Subcutaneous abdominal adipose tissue (tissue), 5 donors: ENCODE data around the gene RPL13.
"Not testable (repeated sequence)": the region's sequence is repeated elsewhere in the genome, so short reads cannot be mapped to it uniquely, and the experiment has no call there.

Experiments used
- H3K27ac ChIP-seq: one replicate; pipeline ENCODE4 v1.7.0; 2013; ENCODE audit warnings: low read depth, mild to moderate bottlenecking, inconsistent platforms, low read length, moderate library complexity
- H3K27me3 ChIP-seq, 5 donors: one replicate each; pipeline ENCODE4 v1.7.0; 2013; ENCODE audit warnings: low read length in 5 of 5, inconsistent platforms in 1 of 5; ENCODE audit not compliant: control insufficient read depth in 5 of 5, insufficient read depth in 4 of 5
- H3K36me3 ChIP-seq, 5 donors: one replicate each; pipeline ENCODE4 v1.7.0; 2013; ENCODE audit warnings: low read length in 5 of 5; ENCODE audit not compliant: control insufficient read depth in 5 of 5, insufficient read depth in 5 of 5
- H3K4me1 ChIP-seq, 5 donors: one replicate each; pipeline ENCODE4 v1.7.0; 2013; ENCODE audit warnings: low read length in 5 of 5, mild to moderate bottlenecking in 3 of 5, moderate library complexity in 1 of 5; ENCODE audit not compliant: control insufficient read depth in 5 of 5, insufficient read depth in 5 of 5
- H3K4me3 ChIP-seq, 5 donors: one replicate each; pipeline ENCODE4 v1.7.0; 2013; ENCODE audit warnings: low read length in 5 of 5, low read depth in 1 of 5
- H3K9ac ChIP-seq, 5 donors: one replicate each; pipeline ENCODE4 v1.7.0; 2013; ENCODE audit warnings: low read length in 5 of 5, mild to moderate bottlenecking in 4 of 5, moderate library complexity in 3 of 5
- H3K9me3 ChIP-seq, 5 donors: one replicate each; pipeline ENCODE4 v1.7.0; 2013; ENCODE audit warnings: low read length in 5 of 5; ENCODE audit not compliant: control insufficient read depth in 5 of 5
- donor health status: healthy.
- donor health status: healthy.
- donor health status: healthy.
- donor health status: healthy.
- donor health status: healthy.

The RPL13 gene

GRCh38 chr16:89583895-89584644 lies 23.6 kb downstream of the RPL13 start:
- no peak overlapping the region for H3K27ac ChIP-seq

DNA sequence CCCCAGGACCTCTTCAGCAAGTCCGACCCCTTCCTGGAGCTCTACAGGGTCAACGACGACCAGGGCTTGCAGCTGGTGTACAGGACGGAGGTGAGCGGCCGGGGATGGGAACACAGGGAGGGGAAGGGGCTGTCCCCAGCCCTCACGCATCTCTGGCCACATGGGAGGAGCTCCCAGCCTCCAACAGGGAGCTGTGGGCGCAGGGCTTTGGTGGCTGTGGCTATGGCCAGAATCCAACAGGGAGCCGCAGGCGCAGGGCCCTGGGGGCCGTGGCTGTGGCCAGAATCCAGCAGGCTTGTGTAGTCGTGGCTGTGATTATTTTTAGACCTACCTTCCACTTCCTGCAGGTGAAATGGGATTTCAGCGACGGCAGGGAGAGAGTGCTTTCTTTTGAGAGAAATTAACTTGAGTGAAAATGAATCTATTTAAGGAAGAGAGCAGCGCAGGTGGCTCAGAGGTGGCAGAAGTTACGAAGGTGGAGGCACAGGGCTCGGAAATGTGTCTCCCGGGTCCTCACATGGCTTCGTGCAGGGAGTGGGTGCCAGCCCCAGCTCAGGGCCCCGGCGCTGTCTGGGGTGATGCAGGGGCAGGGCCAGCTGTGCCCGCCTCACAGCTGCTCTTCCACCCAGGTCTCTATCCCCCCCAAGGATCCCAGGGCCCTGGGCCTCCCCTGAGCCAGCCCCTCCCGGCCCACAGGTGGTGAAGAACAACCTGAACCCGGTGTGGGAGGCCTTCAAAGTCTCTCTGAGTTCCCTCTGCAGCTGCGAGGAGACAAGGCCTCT lies 24.5 kb downstream of the RPL13 start:
- Histone ChIP-seq H3K4me3 (no peak overlapping the region), H3K9ac (no peak overlapping the region), H3K9me3 (no peaks in the 10 kb centered on the region), H3K4me1 (peaks cover 0 to 21% (median 4%) of the 10 kb centered on the region in 5 donors), H3K36me3 (no peaks in the 10 kb centered on the region), H3K27ac (no peak overlapping the region), H3K27me3 (peaks cover 0 to 7% (median 0%) of the 10 kb centered on the region in 5 donors)

More at GRCh38 chr16:89583895-89584644, 23.6 kb downstream of the RPL13 start:
- H3K4me3 ChIP-seq, result no peak overlapping the region
- peaks cover 0 to 7% (median 0%) of the 10 kb centered on the region in 5 donors for H3K27me3 ChIP-seq
- no peak overlapping the region for H3K9ac ChIP-seq
- H3K36me3 ChIP-seq, result no peaks in the 10 kb centered on the region
- H3K4me1 ChIP-seq, result peaks cover 0 to 21% (median 4%) of the 10 kb centered on the region in 5 donors
- H3K9me3 ChIP-seq, result no peaks in the 10 kb centered on the region

DNA sequence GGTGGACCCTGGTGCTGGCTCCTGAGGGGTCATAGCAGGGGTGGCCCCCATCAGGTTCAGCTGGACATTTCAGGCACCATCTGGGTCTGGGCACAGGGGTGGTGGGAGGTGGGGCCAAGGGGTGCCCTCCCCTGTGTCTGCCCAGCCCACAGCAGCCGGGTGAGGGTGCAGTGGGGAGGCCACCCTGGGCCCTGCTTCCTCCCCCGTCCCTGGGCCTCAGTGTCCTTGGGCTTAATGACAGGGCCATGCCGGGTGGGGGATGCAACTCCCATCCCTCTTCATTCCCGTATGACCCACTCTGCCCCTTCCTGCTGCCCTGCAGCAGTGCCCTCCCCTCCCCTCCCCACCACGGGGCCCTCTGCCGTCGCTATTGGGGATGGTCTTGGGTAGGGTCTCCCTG lies 25.7 kb downstream of the RPL13 start:
- no peak overlapping the region for H3K27ac ChIP-seq
- no peaks in the 10 kb centered on the region for H3K9me3 ChIP-seq
- no peak overlapping the region for H3K9ac ChIP-seq

DNA sequence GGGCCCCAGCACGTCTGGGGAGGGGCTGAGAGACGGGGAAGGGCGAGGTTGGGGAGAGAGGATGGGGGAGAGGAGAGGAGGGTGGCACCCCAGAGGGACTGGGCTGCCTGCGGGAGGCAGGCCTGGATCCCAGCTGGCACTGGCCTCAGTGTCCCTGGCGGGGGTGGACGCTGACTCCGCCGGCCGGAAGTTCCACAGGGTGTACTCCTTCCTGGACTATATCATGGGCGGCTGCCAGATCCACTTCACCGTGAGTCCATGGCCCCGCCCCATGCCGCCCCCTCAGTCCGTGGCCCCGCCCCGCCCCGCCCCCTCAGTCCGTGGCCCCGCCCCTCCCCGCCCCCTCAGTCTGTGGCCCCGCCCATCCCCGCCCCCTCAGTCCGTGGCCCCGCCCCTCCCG lies 26.4 kb downstream of the RPL13 start:
- no peaks in the 10 kb centered on the region for H3K9me3 ChIP-seq
- H3K9ac ChIP-seq, result no peak overlapping the region
- peaks cover 0 to 18% (median 4%) of the 10 kb centered on the region in 5 donors for H3K4me1 ChIP-seq
- H3K36me3 ChIP-seq, result no peaks in the 10 kb centered on the region
- no peak overlapping the region for H3K27ac ChIP-seq
- no peak overlapping the region for H3K4me3 ChIP-seq
- peaks cover 0 to 7% (median 0%) of the 10 kb centered on the region in 5 donors for H3K27me3 ChIP-seq

More for the DNA sequence above, 25.7 kb downstream of the RPL13 start:
- Histone ChIP-seq H3K4me3 (no peak overlapping the region), H3K36me3 (no peaks in the 10 kb centered on the region), H3K4me1 (peaks cover 0 to 21% (median 4%) of the 10 kb centered on the region in 5 donors), H3K27me3 (peaks cover 0 to 7% (median 0%) of the 10 kb centered on the region in 5 donors)

GRCh38 chr16:89587676-89588075 lies 27.2 kb downstream of the RPL13 start:
- not testable (repeated sequence) for H3K36me3 ChIP-seq, H3K4me1 ChIP-seq, H3K9me3 ChIP-seq, H3K9ac ChIP-seq, H3K4me3 ChIP-seq, H3K27ac ChIP-seq, H3K27me3 ChIP-seq

DNA sequence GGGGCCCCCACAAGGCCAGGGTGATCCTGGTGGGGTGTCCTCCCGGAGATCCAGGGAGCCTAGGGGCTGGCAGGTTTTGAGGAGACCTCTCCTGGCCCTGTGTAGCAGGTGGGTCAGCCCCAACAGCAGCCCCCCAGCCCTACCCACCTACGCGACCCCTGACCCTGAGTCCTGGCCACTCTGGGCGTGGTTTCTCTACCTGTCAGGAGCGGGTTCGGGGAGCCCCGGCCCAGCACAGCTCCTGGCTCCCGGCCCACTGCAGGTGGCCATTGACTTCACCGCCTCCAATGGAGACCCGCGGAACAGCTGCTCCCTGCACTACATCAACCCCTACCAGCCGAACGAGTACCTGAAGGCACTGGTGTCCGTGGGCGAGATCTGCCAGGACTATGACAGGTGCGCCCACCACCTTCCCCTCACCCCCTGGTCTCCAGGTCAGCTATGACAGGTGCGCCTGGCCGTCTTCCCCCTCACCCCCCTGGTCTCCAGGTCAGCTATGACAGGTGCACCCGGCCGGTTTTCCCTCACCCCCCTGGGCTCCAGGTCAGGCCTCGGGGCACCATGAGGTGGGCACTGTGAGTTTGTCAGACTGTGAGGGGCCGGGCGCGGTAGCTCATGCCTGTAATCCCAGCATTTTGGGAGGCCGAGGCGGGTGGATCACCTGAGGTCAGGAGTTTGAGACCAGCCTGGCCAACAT lies 28.1 kb downstream of the RPL13 start:
- H3K9me3 ChIP-seq, result no peaks in the 10 kb centered on the region
- H3K27ac ChIP-seq, result no peak overlapping the region
- H3K4me1 ChIP-seq, result peaks cover 0 to 4% (median 0%) of the 10 kb centered on the region in 5 donors
- peaks cover 0 to 7% (median 0%) of the 10 kb centered on the region in 5 donors for H3K27me3 ChIP-seq
- no peak overlapping the region for H3K9ac ChIP-seq
- no peaks in the 10 kb centered on the region for H3K36me3 ChIP-seq
- H3K4me3 ChIP-seq, result no peak overlapping the region

DNA sequence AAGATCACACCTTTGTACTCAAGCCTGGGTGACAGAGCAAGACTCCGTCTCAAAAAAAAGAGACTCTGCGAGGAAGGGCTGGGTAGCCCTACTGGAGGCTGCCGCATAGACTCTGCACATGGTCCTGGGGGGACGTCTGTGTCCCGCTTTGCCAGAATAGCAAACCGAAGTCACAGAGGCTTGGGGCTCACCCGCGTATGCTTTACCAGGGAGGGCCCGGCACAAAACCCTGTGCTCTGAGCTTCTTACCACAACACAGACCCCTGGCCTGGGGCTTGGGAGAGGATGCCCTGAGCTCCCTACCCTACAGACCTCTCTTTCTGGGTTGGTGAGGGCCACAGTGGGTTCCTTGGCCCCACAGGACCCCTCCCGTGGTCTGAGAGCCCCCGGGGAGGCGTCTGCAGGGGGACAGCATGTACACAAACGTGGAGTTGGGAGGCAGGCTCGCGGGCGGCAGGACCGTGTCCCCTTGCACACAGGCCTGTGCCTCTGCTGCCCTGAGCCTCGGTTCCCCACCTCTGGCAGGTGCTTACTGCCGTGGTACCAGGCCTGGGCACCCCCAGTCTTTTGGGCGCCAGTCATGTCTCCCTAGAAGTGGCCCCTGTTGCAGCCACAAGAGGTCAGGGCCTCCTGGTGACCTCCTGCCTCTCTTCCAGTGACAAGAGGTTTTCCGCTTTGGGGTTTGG lies 28.9 kb downstream of the RPL13 start:
- no peaks in the 10 kb centered on the region for H3K9me3 ChIP-seq
- no peak overlapping the region for H3K27ac ChIP-seq
- no peak overlapping the region for H3K9ac ChIP-seq
- peaks cover 0 to 7% (median 0%) of the 10 kb centered on the region in 5 donors for H3K27me3 ChIP-seq
- H3K4me1 ChIP-seq, result peaks cover 0 to 4% (median 0%) of the 10 kb centered on the region in 5 donors
- H3K36me3 ChIP-seq, result no peaks in the 10 kb centered on the region
- H3K4me3 ChIP-seq, result no peak overlapping the region

- Histone ChIP-seq H3K4me3 (no peak overlapping the region), H3K9ac (no peak overlapping the region), H3K4me1 (no peaks in the 10 kb centered on the region), H3K27me3 (no peaks in the 10 kb centered on the region), H3K9me3 (no peaks in the 10 kb centered on the region), H3K36me3 (no peaks in the 10 kb centered on the region), H3K27ac (no peak overlapping the region)
Observed at GRCh38 chr16:89593841-89594240, 33.4 kb downstream of the RPL13 start.

DNA sequence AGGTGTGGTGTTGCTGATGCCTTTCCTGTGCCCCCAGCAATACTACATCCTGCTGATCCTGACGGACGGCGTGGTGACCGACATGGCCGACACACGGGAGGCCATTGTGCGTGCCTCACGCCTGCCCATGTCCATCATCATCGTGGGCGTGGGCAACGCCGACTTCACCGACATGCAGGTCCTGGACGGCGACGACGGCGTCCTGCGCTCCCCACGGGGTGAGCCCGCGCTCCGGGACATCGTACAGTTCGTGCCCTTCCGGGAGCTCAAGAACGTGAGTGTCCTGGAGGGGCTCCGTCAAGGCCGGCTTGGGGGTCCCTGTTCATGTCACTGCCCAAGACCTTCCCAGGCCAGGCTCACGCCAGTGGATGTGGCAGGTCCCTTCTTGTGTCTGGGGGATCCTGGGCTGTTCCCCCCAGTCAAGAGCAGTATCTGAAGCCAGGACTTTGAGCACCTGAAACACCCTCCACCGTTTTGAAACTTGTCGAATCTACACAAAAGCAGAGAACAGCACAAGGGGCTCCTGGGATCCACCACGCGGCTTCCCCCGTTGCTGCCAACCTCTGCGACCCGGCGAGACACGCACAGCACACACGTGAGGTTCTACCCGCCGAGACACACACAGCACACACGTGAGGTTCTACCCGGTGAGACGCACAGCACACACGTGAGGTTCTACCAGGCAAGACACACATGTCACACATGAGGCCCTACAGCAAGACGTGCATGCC lies 35.0 kb downstream of the RPL13 start:
- Histone ChIP-seq H3K4me1 (no peaks in the 10 kb centered on the region), H3K9me3 (no peaks in the 10 kb centered on the region), H3K27ac (no peak overlapping the region)

More for the DNA sequence above, 35.0 kb downstream of the RPL13 start:
- Histone ChIP-seq H3K27me3 (no peaks in the 10 kb centered on the region), H3K36me3 (no peaks in the 10 kb centered on the region), H3K4me3 (no peak overlapping the region), H3K9ac (no peak overlapping the region)
